HEK293 (cell line): ENCODE results near the gene NR2C2AP.

ENCODE experiments used
- CTCF ChIA-PET: fragments of 350-600 bp; formaldehyde crosslinking; extraction: SDS; loops from one replicate; lab custom pipeline; 2021; ENCODE audit warnings: antibody characterized with exemption; lab: Yijun Ruan, JAX
- POLR2A ChIA-PET: fragments of 300-600 bp; formaldehyde crosslinking; extraction: SDS; loops from one replicate; lab custom pipeline; 2020; ENCODE audit warnings: antibody characterized with exemption, inconsistent platforms; lab: Yijun Ruan, JAX
- H3K27ac ChIP-seq: fragments of 200-500 bp; sonication (Bioruptor generic); 2 replicates; pipeline ENCODE4 v1.5.1; 2014; ENCODE audit warnings: low read depth, low read length, control low read depth, inconsistent platforms; ENCODE audit errors: extremely low read depth
- H3K36me3 ChIP-seq, 2 experiments: fragments of 200-500 bp in 1 of 2; sonication (Bioruptor generic) in 1 of 2; 1 replicate in 1 of 2; 2 replicates in 1 of 2; pipeline ENCODE4 v1.5.1; 2014 to 2017; ENCODE audit warnings: inconsistent platforms in 2 of 2, low read length in 2 of 2; ENCODE audit not compliant: control insufficient read depth in 2 of 2, insufficient read depth in 1 of 2
- H3K4me1 ChIP-seq: fragments of 200-500 bp; sonication (Bioruptor generic); 2 replicates; pipeline ENCODE4 v1.5.1; 2014; ENCODE audit warnings: mild to moderate bottlenecking, low read length, inconsistent platforms; ENCODE audit not compliant: control insufficient read depth, insufficient read depth
- H3K4me3 ChIP-seq: 2 replicates; pipeline ENCODE4 v1.5.1; 2011; ENCODE audit warnings: low read depth, mild to moderate bottlenecking, control low read depth, low read length, moderate library complexity
- H3K9me3 ChIP-seq: fragments of 200-500 bp; sonication (Bioruptor generic); 2 replicates; pipeline ENCODE4 v1.5.1; 2014; ENCODE audit warnings: low read depth, low read length, inconsistent platforms; ENCODE audit not compliant: control insufficient read depth, insufficient read depth
- INSM2 ChIP-seq: fragments of 450-650 bp; formaldehyde crosslinking; IDR thresholded peaks from 2 replicates; pipeline ENCODE4 v1.5.1; 2016; ENCODE audit warnings: missing biosample characterization, missing genetic modification characterization
- KLF1 ChIP-seq: fragments of 450-650 bp; formaldehyde crosslinking; IDR thresholded peaks from 2 replicates; pipeline ENCODE4 v1.5.1; 2016; ENCODE audit warnings: missing biosample characterization, missing genetic modification characterization
- KLF7 ChIP-seq: fragments of 450-650 bp; formaldehyde crosslinking; IDR thresholded peaks from 2 replicates; pipeline ENCODE4 v1.5.1; 2016; ENCODE audit warnings: missing biosample characterization, missing genetic modification characterization, borderline replicate concordance
- MZF1 ChIP-seq: fragments of 450-650 bp; formaldehyde crosslinking; IDR thresholded peaks from 2 replicates; pipeline ENCODE4 v1.5.1; 2017; ENCODE audit warnings: missing biosample characterization, missing genetic modification characterization, borderline replicate concordance
- SCRT1 ChIP-seq: fragments of 450-650 bp; formaldehyde crosslinking; IDR thresholded peaks from 2 replicates; pipeline ENCODE4 v1.5.1; 2016; ENCODE audit warnings: missing biosample characterization, missing genetic modification characterization, borderline replicate concordance
- SP7 ChIP-seq: fragments of 450-650 bp; formaldehyde crosslinking; IDR thresholded peaks from 2 replicates; pipeline ENCODE4 v1.5.1; 2016; ENCODE audit warnings: missing biosample characterization, missing genetic modification characterization
- TCF7L2 ChIP-seq: IDR thresholded peaks from 2 replicates; pipeline ENCODE4 v1.6.1; 2011; ENCODE audit warnings: low read depth, mild to moderate bottlenecking, inconsistent platforms, low read length, moderate library complexity, borderline replicate concordance
- ZBTB48 ChIP-seq: fragments of 450-650 bp; formaldehyde crosslinking; IDR thresholded peaks from 2 replicates; pipeline ENCODE4 v1.5.1; 2016; ENCODE audit warnings: missing biosample characterization, missing genetic modification characterization
- ZBTB7A ChIP-seq: fragments of 450-650 bp; formaldehyde crosslinking; IDR thresholded peaks from 2 replicates; pipeline ENCODE4 v1.5.1; 2016; ENCODE audit warnings: low read depth, missing biosample characterization, missing genetic modification characterization
- ZFP69B ChIP-seq: fragments of 450-650 bp; formaldehyde crosslinking; IDR thresholded peaks from 2 replicates; pipeline ENCODE4 v1.5.1; 2016; ENCODE audit warnings: missing biosample characterization, missing genetic modification characterization
- ZNF138 ChIP-seq: fragments of 450-650 bp; formaldehyde crosslinking; IDR thresholded peaks from 2 replicates; pipeline ENCODE4 v1.5.1; 2016; ENCODE audit warnings: missing biosample characterization, missing genetic modification characterization, borderline replicate concordance
- ZNF148 ChIP-seq: fragments of 450-650 bp; formaldehyde crosslinking; IDR thresholded peaks from 2 replicates; pipeline ENCODE4 v1.5.0; 2017; ENCODE audit warnings: missing biosample characterization, missing genetic modification characterization, borderline replicate concordance
- ZNF174 ChIP-seq: fragments of 450-650 bp; formaldehyde crosslinking; IDR thresholded peaks from 2 replicates; pipeline ENCODE4 v1.5.0; 2017; ENCODE audit warnings: missing biosample characterization, mild to moderate bottlenecking, missing genetic modification characterization
- ZNF24 ChIP-seq: fragments of 450-650 bp; formaldehyde crosslinking; IDR thresholded peaks from 2 replicates; pipeline ENCODE4 v1.5.1; 2016; ENCODE audit warnings: missing biosample characterization, missing genetic modification characterization
- ZNF391 ChIP-seq: fragments of 450-650 bp; formaldehyde crosslinking; IDR thresholded peaks from 2 replicates; pipeline ENCODE4 v1.5.1; 2016; ENCODE audit warnings: low read depth, missing biosample characterization, missing genetic modification characterization, borderline replicate concordance
- ZNF449 ChIP-seq: fragments of 450-650 bp; formaldehyde crosslinking; IDR thresholded peaks from 2 replicates; pipeline ENCODE4 v1.5.1; 2017; ENCODE audit warnings: missing biosample characterization, mild to moderate bottlenecking, missing genetic modification characterization, moderate library complexity
- ZNF621 ChIP-seq: fragments of 450-650 bp; formaldehyde crosslinking; IDR thresholded peaks from 2 replicates; pipeline ENCODE4 v1.5.1; 2017; ENCODE audit warnings: missing biosample characterization, missing genetic modification characterization
- ZNF768 ChIP-seq: fragments of 450-650 bp; formaldehyde crosslinking; IDR thresholded peaks from 2 replicates; pipeline ENCODE4 v1.5.1; 2018; ENCODE audit warnings: missing biosample characterization, mild to moderate bottlenecking, missing genetic modification characterization
- ZNF830 ChIP-seq: fragments of 450-650 bp; IDR thresholded peaks from 2 replicates; pipeline ENCODE4 v1.5.0; 2018; ENCODE audit warnings: missing biosample characterization, missing genetic modification characterization, low read depth, mild to moderate bottlenecking, moderate library complexity
- ZSCAN18 ChIP-seq: fragments of 450-650 bp; formaldehyde crosslinking; IDR thresholded peaks from 2 replicates; pipeline ENCODE4 v1.5.1; 2016; ENCODE audit warnings: missing biosample characterization, missing genetic modification characterization
- ZSCAN4 ChIP-seq: fragments of 450-650 bp; formaldehyde crosslinking; IDR thresholded peaks from 2 replicates; pipeline ENCODE4 v1.5.1; 2017; ENCODE audit warnings: missing biosample characterization, missing genetic modification characterization

The NR2C2AP gene

GRCh38 chr19:19206938-19207337 is 3.7 kb upstream of the NR2C2AP start (continued):
- TF ChIP-seq INSM2: no peak

- CTCF ChIA-PET: interaction anchor here (0.7 to 1.6 kb wide), 2 partner anchors 20 to 21 kb away, joined by 4 to 7 read pairs; no protein-coding TSS in a partner anchor
- POLR2A ChIA-PET: no interaction called here
- Histone ChIP-seq H3K4me1 (no peaks in the 10 kb centered on the region), H3K36me3 (peaks cover 4 to 14% of the 10 kb centered on the region in 2 experiments; a peak in 2 of 3 replicates), H3K9me3 (no peaks in the 10 kb centered on the region), H3K27ac (no peak overlapping the region), H3K4me3 (no peak overlapping the region)
- no peak for TF ChIP-seq ZNF449 (tag by site-specific recombination)
- no peak for TF ChIP-seq ZNF391 (tag by site-specific recombination)
- no peak for TF ChIP-seq KLF7 (tag by site-specific recombination)
- no peak for TF ChIP-seq TCF7L2
- no peak for TF ChIP-seq KLF1 (tag by site-specific recombination)
- peak; percentile 73; the same call in 1 of the 2 replicates for TF ChIP-seq ZNF768 (tag by site-specific recombination)
Observed at GRCh38 chr19:19205416-19206410, 2.5 kb upstream of the NR2C2AP start.

- no peak for TF ChIP-seq ZNF621
- no peak for TF ChIP-seq ZNF138 (tag by site-specific recombination)
- no peak for TF ChIP-seq ZNF148 (tag by site-specific recombination)
- TF ChIP-seq SCRT1: no peak
- TF ChIP-seq ZBTB7A: no peak
- no peak for TF ChIP-seq ZNF174 (tag by site-specific recombination)
- TF ChIP-seq ZNF391 (tag by site-specific recombination): no peak
- TF ChIP-seq ZNF24 (tag by site-specific recombination): no peak
- TF ChIP-seq SP7 (tag by site-specific recombination): no peak
- TF ChIP-seq ZNF830: no peak
- no peak for TF ChIP-seq ZSCAN4 (tag by site-specific recombination)
- TF ChIP-seq ZSCAN18 (tag by site-specific recombination): no peak
- TF ChIP-seq ZBTB48 (tag by site-specific recombination): no peak
- no peak for TF ChIP-seq ZFP69B (tag by site-specific recombination)
- TF ChIP-seq MZF1 (tag by site-specific recombination): no peak
- no peak for TF ChIP-seq TCF7L2
- TF ChIP-seq, all 188 proteins: peak for 0
- CTCF ChIA-PET: interaction anchor here (0.7 kb wide), 1 partner anchor 1619 kb away, joined by 3 read pairs; no protein-coding TSS in a partner anchor
Observed at GRCh38 chr19:19204181-19204580, 967 bp upstream of the NR2C2AP start.

More at GRCh38 chr19:19204181-19204580, 967 bp upstream of the NR2C2AP start:
- Histone ChIP-seq H3K36me3 (peaks cover 4 to 22% of the 10 kb centered on the region in 2 experiments; a peak in 2 of 3 replicates), H3K9me3 (no peaks in the 10 kb centered on the region), H3K4me1 (no peaks in the 10 kb centered on the region), H3K4me3 (no peak overlapping the region), H3K27ac (no peak overlapping the region)
- POLR2A ChIA-PET: interaction anchor here (0.9 kb wide), 1 partner anchor 13 kb away, joined by 3 read pairs; the partner anchor contains the start of gene BORCS8
